ENCODE results near the gene RANBP3.

DNA sequence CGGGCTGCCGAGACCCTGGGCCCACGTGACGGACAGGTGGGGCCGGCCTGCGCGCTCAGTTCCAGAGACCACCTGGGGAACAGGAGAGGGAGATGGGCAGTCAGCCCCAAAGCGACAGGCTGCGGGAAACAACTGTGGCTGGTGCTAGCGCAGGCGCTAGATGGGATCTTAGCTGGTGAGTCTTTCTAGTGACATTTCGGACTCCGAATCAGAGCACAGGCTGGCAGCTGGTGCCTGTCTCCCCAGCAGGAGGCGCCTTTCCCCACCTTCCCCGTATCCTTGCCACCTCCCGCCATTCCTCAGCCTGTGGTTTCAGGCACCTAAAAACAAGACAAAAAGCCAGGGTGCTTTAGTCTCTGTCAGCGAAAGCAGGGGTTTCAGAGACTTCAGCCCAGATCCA lies 19.4 kb upstream of the RANBP3 start:
- TF ChIP-seq, protein P1, sequence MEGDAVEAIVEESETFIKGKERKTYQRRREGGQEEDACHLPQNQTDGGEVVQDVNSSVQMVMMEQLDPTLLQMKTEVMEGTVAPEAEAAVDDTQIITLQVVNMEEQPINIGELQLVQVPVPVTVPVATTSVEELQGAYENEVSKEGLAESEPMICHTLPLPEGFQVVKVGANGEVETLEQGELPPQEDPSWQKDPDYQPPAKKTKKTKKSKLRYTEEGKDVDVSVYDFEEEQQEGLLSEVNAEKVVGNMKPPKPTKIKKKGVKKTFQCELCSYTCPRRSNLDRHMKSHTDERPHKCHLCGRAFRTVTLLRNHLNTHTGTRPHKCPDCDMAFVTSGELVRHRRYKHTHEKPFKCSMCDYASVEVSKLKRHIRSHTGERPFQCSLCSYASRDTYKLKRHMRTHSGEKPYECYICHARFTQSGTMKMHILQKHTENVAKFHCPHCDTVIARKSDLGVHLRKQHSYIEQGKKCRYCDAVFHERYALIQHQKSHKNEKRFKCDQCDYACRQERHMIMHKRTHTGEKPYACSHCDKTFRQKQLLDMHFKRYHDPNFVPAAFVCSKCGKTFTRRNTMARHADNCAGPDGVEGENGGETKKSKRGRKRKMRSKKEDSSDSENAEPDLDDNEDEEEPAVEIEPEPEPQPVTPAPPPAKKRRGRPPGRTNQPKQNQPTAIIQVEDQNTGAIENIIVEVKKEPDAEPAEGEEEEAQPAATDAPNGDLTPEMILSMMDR (tag by site-specific recombination; IDR thresholded peaks at IDR 0.05), result no peak
- no peak for TF ChIP-seq ZNF501 (tag by site-specific recombination; IDR thresholded peaks at IDR 0.05)
